HTR-8/SVneo (cell line): Measurements from ENCODE around the gene BCL11A.

Experiments
- DNase-seq: peaks from one replicate; pipeline ENCODE4 v3.0.0; 2011; ENCODE audit warnings: low spot score, mixed read lengths; ENCODE audit not compliant: insufficient read length
- FAIRE-seq: peaks from 2 replicates; lab custom pipeline; 2011; peaks lifted over from hg19 to GRCh38; lab: Jason Lieb, UNC

Gene BCL11A

GRCh38 chr2:60553495-60554073 lies at the start of gene BCL11A:
Gene BCL11A, minus strand, starts transcription at chr2:60553654. Its CDS starts 384 bp downstream, at chr2:60553270.
- DNase-seq (peak; percentile 68), FAIRE-seq (peak; percentile 86)

GRCh38 chr2:60602828-60603532 lies 49.5 kb upstream of the BCL11A start:
- no peak for DNase-seq
- FAIRE-seq, result no peak

- DNase-seq (no peak), FAIRE-seq (no peak)
These were observed 48.9 kb upstream of the BCL11A start for GRCh38 chr2:60602388-60602787.

GRCh38 chr2:60598271-60598670 lies 44.8 kb upstream of the BCL11A start:
- DNase-seq, result no peak
- FAIRE-seq, result no peak

- DNase-seq (no peak), FAIRE-seq (no peak)
These were observed 43.9 kb upstream of the BCL11A start for GRCh38 chr2:60597346-60597745.

DNA sequence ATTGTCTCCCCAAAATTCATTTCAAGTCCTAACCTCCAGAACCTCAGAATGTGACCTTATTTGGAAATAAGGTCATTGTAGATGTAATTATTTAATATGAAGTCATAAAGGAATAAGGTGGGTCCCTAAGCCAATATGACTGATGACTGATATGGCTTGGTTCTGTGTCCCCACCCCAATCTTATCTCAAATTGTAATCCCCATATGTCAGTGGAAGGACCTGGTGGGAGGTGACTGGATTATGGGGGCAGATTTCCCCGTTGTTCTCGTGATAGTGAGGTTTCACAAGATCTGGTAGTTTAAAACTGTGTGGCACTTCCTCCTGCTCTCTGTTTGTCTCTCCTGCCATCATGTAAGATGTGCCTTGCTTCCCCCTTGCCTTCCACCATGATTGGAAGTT lies 43.0 kb upstream of the BCL11A start:
- DNase-seq (no peak), FAIRE-seq (no peak)

DNA sequence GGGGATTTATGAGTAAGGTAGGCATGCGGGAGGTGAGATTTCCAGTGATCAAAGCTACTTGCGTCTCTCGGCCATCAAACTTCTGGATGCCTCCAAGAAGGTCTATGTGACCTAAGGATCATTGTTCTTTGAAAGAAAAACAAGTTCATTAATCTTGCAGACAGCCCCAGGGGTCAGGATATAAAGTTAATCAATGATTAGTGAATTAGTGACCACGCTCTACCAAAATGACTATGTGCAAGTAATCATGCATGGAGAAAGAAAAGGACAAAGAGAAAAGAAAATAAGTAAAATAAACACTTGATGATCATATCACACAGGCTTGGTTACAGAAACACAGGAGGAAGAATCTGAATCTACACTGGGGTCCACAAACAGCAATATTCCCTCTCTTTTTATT lies 42.5 kb upstream of the BCL11A start:
- FAIRE-seq (no peak), DNase-seq (no peak)

DNA sequence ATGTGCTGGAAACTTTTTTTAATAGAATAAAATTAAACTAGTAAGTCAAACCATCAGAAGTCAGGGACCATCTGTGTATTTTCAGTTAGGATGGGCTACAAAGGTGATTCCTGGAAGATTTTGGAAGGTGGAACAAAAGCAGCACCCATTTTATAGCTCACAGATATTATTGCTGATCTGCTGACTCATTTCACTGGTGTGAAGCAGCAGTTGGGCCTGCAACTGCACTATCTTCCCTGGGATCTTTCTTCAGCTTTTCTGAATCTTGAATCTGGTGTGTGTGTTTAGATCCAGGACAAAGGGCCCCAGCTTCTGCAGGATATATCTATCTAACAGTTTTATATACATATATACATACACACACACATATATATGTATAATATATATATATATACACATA lies 35.6 kb upstream of the BCL11A start:
- DNase-seq, result no peak

DNA sequence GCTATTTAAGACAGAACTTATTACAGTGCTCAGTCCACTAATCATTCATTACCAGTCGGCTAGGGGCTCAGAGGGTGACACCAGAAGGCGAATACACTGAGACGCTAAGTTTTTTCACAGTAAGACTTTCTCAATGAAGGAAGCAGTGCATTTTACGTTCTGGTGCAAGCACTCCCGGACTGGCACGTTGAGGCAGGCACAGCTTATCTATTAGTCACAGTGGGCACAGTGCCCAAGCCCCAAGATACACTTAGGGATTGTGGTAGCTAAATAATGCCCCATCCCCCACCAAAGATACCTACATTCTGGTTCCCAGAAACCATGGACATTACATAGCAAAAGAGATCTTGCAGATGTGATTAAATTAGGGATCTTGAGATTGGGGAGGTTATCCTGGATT lies 32.6 kb upstream of the BCL11A start:
- DNase-seq (no peak), FAIRE-seq (no peak)

More for the DNA sequence above, 35.6 kb upstream of the BCL11A start:
- FAIRE-seq, result no peak

DNA sequence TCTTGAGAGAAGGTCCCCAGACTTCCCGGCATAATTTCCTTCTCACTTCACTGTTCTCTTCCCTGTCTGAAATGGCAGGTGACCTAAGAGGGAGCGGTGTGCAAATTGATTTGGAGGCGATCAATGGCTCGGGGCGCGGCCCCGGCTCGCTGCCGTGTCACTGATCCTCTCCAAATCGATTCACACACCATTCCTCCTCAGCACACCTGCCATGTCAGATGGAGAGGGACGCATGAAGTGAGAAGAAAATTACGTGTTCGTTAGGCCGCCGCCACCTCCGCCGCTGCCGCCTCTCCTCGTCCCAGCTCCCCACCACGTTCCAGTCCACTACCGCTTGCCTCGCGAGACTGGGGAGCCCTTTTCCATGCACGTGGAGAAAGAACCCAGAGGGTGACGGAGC lies 31.8 kb upstream of the BCL11A start:
- FAIRE-seq, result no peak
- DNase-seq, result no peak

DNA sequence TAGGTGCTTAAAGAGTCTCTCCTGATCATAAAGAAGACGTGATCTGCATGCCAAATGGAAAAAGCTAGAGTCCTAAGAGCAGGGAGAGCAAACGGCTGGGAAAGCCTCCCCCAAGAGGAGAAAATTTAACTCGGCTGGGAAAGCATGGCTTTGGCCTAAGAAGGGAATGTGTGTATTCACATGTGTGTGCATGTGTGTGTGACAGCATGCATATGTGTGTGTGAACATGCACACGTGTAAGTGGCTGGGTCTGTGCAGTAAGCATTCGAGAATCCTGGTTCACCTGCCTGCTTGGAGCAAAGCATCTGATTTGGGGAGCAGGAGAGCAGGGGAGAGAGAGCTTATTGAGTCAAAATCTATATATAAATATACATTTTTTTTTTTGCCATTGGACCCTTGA lies 30.1 kb upstream of the BCL11A start:
- DNase-seq, result no peak
- FAIRE-seq, result no peak

GRCh38 chr2:60581433-60582282 lies 28.2 kb upstream of the BCL11A start:
- DNase-seq, result peak; percentile 78
- FAIRE-seq, result peak; percentile 83

DNA sequence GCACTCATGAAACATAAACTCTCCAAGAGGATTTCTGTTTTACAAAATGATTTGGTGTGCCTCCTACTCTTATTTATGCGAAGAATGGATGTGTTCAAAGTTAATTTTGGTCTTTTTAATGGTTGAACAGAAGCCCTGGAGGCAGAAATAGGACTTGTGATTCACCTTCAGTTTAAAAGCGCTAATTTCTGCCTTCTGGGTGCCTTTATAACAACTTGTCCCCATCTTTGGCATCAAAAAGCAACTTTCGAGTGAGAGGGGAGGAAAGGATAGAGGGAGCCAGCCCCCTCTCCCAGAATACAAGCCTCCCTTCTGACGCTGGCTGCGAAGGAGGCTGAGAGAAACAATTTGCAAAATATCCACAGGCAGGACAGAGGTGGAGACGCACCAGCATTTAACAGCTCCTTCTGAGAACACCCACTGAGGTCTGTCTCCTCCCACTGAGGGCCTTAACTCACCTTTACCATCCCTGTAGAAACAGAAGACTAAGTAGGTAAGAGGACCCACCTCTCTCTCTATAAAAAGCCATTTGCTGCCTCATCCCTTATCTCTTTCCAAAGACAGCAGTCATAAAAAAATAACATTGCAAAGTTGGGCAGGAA lies 24.3 kb upstream of the BCL11A start:
- FAIRE-seq, result no peak
- no peak for DNase-seq

GRCh38 chr2:60573251-60573650 lies 19.8 kb upstream of the BCL11A start:
- FAIRE-seq (no peak), DNase-seq (no peak)

- FAIRE-seq (peak; percentile 23), DNase-seq (no peak)
These were observed 16.8 kb upstream of the BCL11A start for GRCh38 chr2:60570251-60570650.

- DNase-seq, result no peak
These were observed 16.2 kb upstream of the BCL11A start for GRCh38 chr2:60569680-60570111.

DNA sequence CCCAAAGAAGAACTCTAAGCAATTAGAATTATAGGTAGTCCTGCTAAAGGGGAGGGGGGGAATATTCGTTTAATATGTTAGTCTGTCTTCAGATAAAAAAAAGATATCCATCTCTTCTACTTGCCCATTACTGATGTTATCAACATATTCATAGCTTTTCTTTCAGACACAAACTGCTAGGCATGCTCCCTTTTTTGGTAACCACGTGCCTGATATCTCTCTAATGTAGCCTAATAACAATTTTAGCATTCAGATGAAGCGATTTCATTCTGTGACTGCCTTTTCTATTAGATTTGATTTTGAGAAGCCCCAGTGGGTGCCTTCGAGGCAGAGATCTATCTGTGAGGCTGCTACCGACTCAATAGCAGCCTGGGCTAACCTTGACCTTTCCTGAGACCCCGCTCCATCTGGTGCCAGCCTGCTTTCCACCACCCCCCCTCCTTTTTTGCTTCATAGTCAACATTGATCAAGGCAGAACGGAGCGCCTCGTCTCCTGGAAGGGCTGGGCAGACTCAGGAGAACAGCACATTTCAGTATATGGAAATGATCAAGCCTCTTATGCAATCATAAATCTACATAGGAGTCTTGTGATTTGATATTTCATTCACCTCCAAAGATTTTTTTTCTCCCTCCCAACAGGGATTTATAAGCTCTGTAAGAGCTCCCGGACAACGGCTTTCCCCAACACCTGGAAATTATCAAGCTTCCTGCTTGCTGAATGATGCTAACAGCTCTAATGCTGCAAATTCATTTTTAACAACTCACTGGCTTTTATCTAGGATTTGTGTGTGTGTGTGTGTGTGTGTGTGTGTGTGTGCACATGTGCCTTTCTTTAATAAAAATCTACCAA lies 14.7 kb upstream of the BCL11A start:
- FAIRE-seq, result no peak
- no peak for DNase-seq

More at GRCh38 chr2:60569680-60570111, 16.2 kb upstream of the BCL11A start:
- FAIRE-seq, result no peak

- DNase-seq (no peak), FAIRE-seq (no peak)
These were observed 13.6 kb upstream of the BCL11A start for GRCh38 chr2:60567096-60567495.

- FAIRE-seq, result no peak
- DNase-seq, result no peak
These were observed 12.0 kb upstream of the BCL11A start for GRCh38 chr2:60565472-60565871.
